Prostate gland (tissue), 2 donors: ENCODE measurements around the gene TMEM131. TPM values are rescaled to one million over a fixed set of nuclear protein-coding genes. Genes with fewer than 3 reads are reported as not detected.

Experiments
- DNase-seq: peaks from one replicate; pipeline ENCODE4 v3.0.0-alpha.2; 2019; ENCODE audit warnings: low spot score
- H3K27ac ChIP-seq, 2 donors: fragments of 200-600 bp; sonication (generic); 2 replicates each; pipeline ENCODE4 v1.5.1; 2017 to 2019
- H3K27me3 ChIP-seq: fragments of 200-600 bp; sonication (generic); replicated peaks from 2 replicates; pipeline ENCODE4 v1.5.1; 2019; ENCODE audit not compliant: insufficient read depth
- H3K36me3 ChIP-seq, 2 donors: fragments of 200-600 bp; sonication (generic); 1 replicate in 1 of 2; 2 replicates in 1 of 2; pipeline versions ENCODE4 v1.5.1 to v1.8.1; 2017 to 2019
- H3K4me1 ChIP-seq: fragments of 200-600 bp; sonication (generic); replicated peaks from 2 replicates; pipeline ENCODE4 v1.5.1; 2019
- H3K4me3 ChIP-seq, 2 donors: fragments of 200-600 bp; sonication (generic); 2 replicates each; pipeline ENCODE4 v1.5.1; 2017 to 2019
- H3K9me3 ChIP-seq: fragments of 200-600 bp; sonication (generic); 2 replicates; pipeline ENCODE4 v1.5.1; 2017
- CTCF ChIP-seq, 4 experiments: fragments of 200-600 bp in 2 of 4; fragments of 450-650 bp in 2 of 4; sonication (generic) in 2 of 4; IDR thresholded peaks; 1 replicate in 3 of 4; 2 replicates in 1 of 4; pipeline ENCODE4 v1.5.1; 2016 to 2019; ENCODE audit warnings: antibody characterized with exemption in 4 of 4, mild to moderate bottlenecking in 2 of 4, moderate library complexity in 2 of 4
- POLR2A ChIP-seq: fragments of 450-650 bp; IDR thresholded peaks from one replicate; pipeline ENCODE4 v1.6.1; 2016; ENCODE audit warnings: antibody characterized with exemption, mild to moderate bottlenecking
- POLR2AphosphoS5 ChIP-seq: sonication (generic); formaldehyde crosslinking; IDR thresholded peaks from one replicate; pipeline ENCODE4 v1.6.1; 2017; ENCODE audit warnings: antibody characterized with exemption
- WGBS: methylation state at CpG from one replicate; pipeline ENCODE4 v1.1.5; 2018; 5-methylcytosine and 5-hydroxymethylcytosine counted together
- intact Hi-C: fragments of 100-400 bp; cut with DNase I; formaldehyde crosslinking; loops from one replicate; pipeline ENCODE4 v1.14.2; 2022
- total RNA-seq, 2 donors: library from RNA; depleted of rRNA; stranded (reverse); fragments of >200 nt; gene quantifications; one replicate each; pipeline ENCODE4 v1.1.0, GENCODE V29; 2016

TMEM131 gene
- total RNA-seq, 2 donors from 2014 or later, result 40.6 to 42.0 TPM

- 93% methylated on average over 7 of the region's 7 CpGs for WGBS
- Histone ChIP-seq H3K27ac (no peak overlapping the region), H3K27me3 (no peaks in the 10 kb centered on the region), H3K9me3 (no peaks in the 10 kb centered on the region), H3K36me3 (no peaks in the 10 kb centered on the region), H3K4me3 (no peak overlapping the region), H3K4me1 (no peaks in the 10 kb centered on the region)
- TF ChIP-seq POLR2A (no peak), POLR2AphosphoS5 (no peak), CTCF (IDR thresholded peaks at IDR 0.05) (no peak)
- no peak for DNase-seq
- intact Hi-C loops, result loop anchor here (10.0 kb wide), 1 partner anchor 326 kb away; the partner anchor contains the start of genes ACTR1B and C2orf92
Measured at GRCh38 chr2:97991081-97991856, 4.5 kb downstream of the TMEM131 start.

- H3K27ac ChIP-seq, result no peak overlapping the region
- WGBS, result 93% methylated on average over 2 of the region's 2 CpGs
Measured at GRCh38 chr2:97988722-97989121, 7.0 kb downstream of the TMEM131 start.

GRCh38 chr2:97985998-97986397 is 9.8 kb downstream of the TMEM131 start:
- no peaks in the 10 kb centered on the region for H3K9me3 ChIP-seq
- intact Hi-C loops, result no loop called here
- 85% methylated on average over 2 of the region's 2 CpGs for WGBS
- H3K27me3 ChIP-seq, result no peaks in the 10 kb centered on the region
- no peaks in the 10 kb centered on the region for H3K4me1 ChIP-seq
- H3K27ac ChIP-seq, result no peak overlapping the region
- DNase-seq, result no peak
- no peak overlapping the region for H3K4me3 ChIP-seq
- TF ChIP-seq POLR2A (no peak), CTCF (IDR thresholded peaks at IDR 0.05) (no peak), POLR2AphosphoS5 (no peak)
- no peaks in the 10 kb centered on the region for H3K36me3 ChIP-seq

More at GRCh38 chr2:97988722-97989121, 7.0 kb downstream of the TMEM131 start:
- Histone ChIP-seq H3K4me1 (no peaks in the 10 kb centered on the region), H3K36me3 (no peaks in the 10 kb centered on the region), H3K27me3 (no peaks in the 10 kb centered on the region), H3K9me3 (no peaks in the 10 kb centered on the region), H3K4me3 (no peak overlapping the region)
- intact Hi-C loops, result no loop called here
- DNase-seq, result no peak
- TF ChIP-seq CTCF (IDR thresholded peaks at IDR 0.05) (no peak), POLR2A (no peak), POLR2AphosphoS5 (no peak)

GRCh38 chr2:97983698-97984097 is 12.1 kb downstream of the TMEM131 start:
- H3K9me3 ChIP-seq, result no peaks in the 10 kb centered on the region
- no peaks in the 10 kb centered on the region for H3K4me1 ChIP-seq
- no peak overlapping the region for H3K27ac ChIP-seq
- no peaks in the 10 kb centered on the region for H3K27me3 ChIP-seq
- H3K36me3 ChIP-seq, result no peaks in the 10 kb centered on the region
- intact Hi-C loops, result no loop called here
- no peak for TF ChIP-seq POLR2AphosphoS5
- no peak for TF ChIP-seq CTCF (IDR thresholded peaks at IDR 0.05)
- TF ChIP-seq POLR2A, result no peak
- no peak for DNase-seq
- H3K4me3 ChIP-seq, result no peak overlapping the region
- WGBS, result 78% methylated on average over 3 of the region's 3 CpGs

DNA sequence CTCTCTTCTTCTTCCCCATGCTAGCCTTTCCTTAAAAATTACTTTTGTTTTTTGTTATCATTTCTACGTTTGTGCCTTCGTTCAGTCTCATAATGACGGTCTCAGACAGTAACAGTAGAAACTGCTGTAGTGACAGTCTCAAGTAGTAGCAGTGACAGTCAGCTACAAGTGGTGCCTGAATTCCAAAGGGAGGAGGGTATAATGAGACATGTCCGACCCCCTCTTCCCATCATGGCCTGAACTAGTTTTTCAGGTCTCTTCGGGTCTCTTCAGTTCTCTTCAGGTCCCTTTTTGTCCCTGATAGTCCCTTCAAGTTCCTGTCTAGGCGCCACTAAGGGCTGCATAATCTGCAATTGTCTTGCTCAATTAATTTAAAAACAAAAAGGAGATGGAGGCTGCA is 12.6 kb downstream of the TMEM131 start:
- WGBS, result 63% methylated on average over 6 of the region's 6 CpGs
- no peaks in the 10 kb centered on the region for H3K36me3 ChIP-seq
- H3K27me3 ChIP-seq, result no peaks in the 10 kb centered on the region
- intact Hi-C loops, result no loop called here
- no peaks in the 10 kb centered on the region for H3K9me3 ChIP-seq
- TF ChIP-seq CTCF (IDR thresholded peaks at IDR 0.05) (no peak), POLR2A (no peak), POLR2AphosphoS5 (no peak)
- H3K27ac ChIP-seq, result no peak overlapping the region
- H3K4me3 ChIP-seq, result no peak overlapping the region
- H3K4me1 ChIP-seq, result no peaks in the 10 kb centered on the region
- DNase-seq, result no peak
